K562 (cell line): ENCODE results near the gene ANO4. TPM values are rescaled to one million over a fixed set of nuclear protein-coding genes. Genes with fewer than 3 reads are reported as not detected.

Source experiments
- ATAC-seq: fragments of 200-7000 bp; cut with Tn5 transposase; 3 replicates; pipeline ENCODE4 v1.9.1; 2020; ENCODE audit warnings: moderate library complexity
- BruUV-seq: library from RNA; stranded (reverse); fragments of 400-500 nt; replicated peaks from 2 replicates; lab custom pipeline; 2021; lab: Mats Ljungman, UMichigan
- CTCF ChIA-PET: fragments of 300-600 bp; formaldehyde crosslinking; extraction: SDS; loops from one replicate; lab custom pipeline; 2021; ENCODE audit warnings: low intra/inter-chr PET ratio; lab: Yijun Ruan, JAX
- POLR2A ChIA-PET: fragments of 300-600, 350-650 bp; sonication (Branson Sonifier 250); formaldehyde crosslinking; extraction: SDS; loops from one replicate; lab custom pipeline; 2021; ENCODE audit warnings: antibody characterized with exemption, inconsistent platforms; lab: Yijun Ruan, JAX
- DNase-seq, 4 experiments: peaks; one replicate each; pipeline versions ENCODE4 v3.0.0 to v3.0.0-alpha.2; 2011 to 2018; ENCODE audit warnings: low spot score in 3 of 4, mixed read lengths in 3 of 4; ENCODE audit errors: extremely low read depth in 1 of 4
- FAIRE-seq: peaks from 2 replicates; lab custom pipeline; 2011; peaks lifted over from hg19 to GRCh38; lab: Jason Lieb, UNC
- H2AFZ ChIP-seq: 2 replicates; pipeline ENCODE4 v1.6.0; 2011; ENCODE audit warnings: low read depth, low read length, control low read depth, inconsistent platforms
- H3K27ac ChIP-seq: fragments of 200-600 bp; 3 replicates; pipeline ENCODE4 v1.8.0; 2011; ENCODE audit warnings: low read depth, mild to moderate bottlenecking, control low read depth, inconsistent platforms, low read length, moderate library complexity, mixed read lengths; ENCODE audit errors: extremely low read depth
- H3K27me3 ChIP-seq, 2 experiments: fragments of 300-600 bp in 1 of 2; 2 replicates in 1 of 2; 3 replicates in 1 of 2; pipeline versions ENCODE4 v1.6.0 to v1.8.0; 2011; ENCODE audit warnings: inconsistent platforms in 2 of 2, low read length in 2 of 2, mild to moderate bottlenecking in 1 of 2, mixed read lengths in 1 of 2, moderate library complexity in 1 of 2; ENCODE audit not compliant: control insufficient read depth in 2 of 2, insufficient read depth in 2 of 2
- H3K36me3 ChIP-seq: fragments of 300-600 bp; 3 replicates; pipeline ENCODE4 v1.8.0; 2011; ENCODE audit warnings: mild to moderate bottlenecking, low read length, inconsistent platforms; ENCODE audit not compliant: control insufficient read depth, insufficient read depth
- H3K4me1 ChIP-seq, 2 experiments: fragments of 200-600 bp in 1 of 2; replicated peaks in 1 of 2; 2 replicates in 1 of 2; 3 replicates in 1 of 2; pipeline versions ENCODE4 v1.5.1 to v1.8.0; 2011; ENCODE audit warnings: inconsistent platforms in 2 of 2, low read length in 2 of 2, mild to moderate bottlenecking in 1 of 2, mixed read lengths in 1 of 2, moderate library complexity in 1 of 2; ENCODE audit not compliant: control insufficient read depth in 2 of 2, insufficient read depth in 2 of 2
- H3K4me2 ChIP-seq: 2 replicates; pipeline ENCODE4 v1.6.1; 2011; ENCODE audit warnings: low read length, control low read depth, inconsistent platforms, mixed read lengths; ENCODE audit not compliant: insufficient read depth
- H3K4me3 ChIP-seq: fragments of 200-600 bp; sonication (generic), shearing (Covaris generic); 2 replicates; pipeline ENCODE4 v1.5.1; 2016; ENCODE audit warnings: control low read depth, inconsistent platforms
- H3K79me2 ChIP-seq: fragments of 200-600 bp; 3 replicates; pipeline ENCODE4 v1.8.0; 2011; ENCODE audit warnings: low read length, inconsistent platforms; ENCODE audit not compliant: control insufficient read depth, insufficient read depth
- H3K9ac ChIP-seq, 2 experiments: 2 replicates each; pipeline versions ENCODE4 v1.6.0 to v1.6.1; 2011; ENCODE audit warnings: low read depth in 2 of 2, low read length in 2 of 2, control low read depth in 1 of 2, inconsistent platforms in 1 of 2, mild to moderate bottlenecking in 1 of 2, mixed read lengths in 1 of 2; ENCODE audit not compliant: insufficient read depth in 1 of 2
- H3K9me1 ChIP-seq: one replicate; pipeline ENCODE4 v1.6.0; 2011; ENCODE audit warnings: inconsistent platforms, mild to moderate bottlenecking, low read length, moderate library complexity; ENCODE audit not compliant: control insufficient read depth, insufficient read depth
- H3K9me3 ChIP-seq: replicated peaks from 2 replicates; pipeline ENCODE4 v1.5.1; 2011; ENCODE audit warnings: low read depth, low read length, inconsistent platforms; ENCODE audit not compliant: control insufficient read depth, insufficient read depth
- H4K20me1 ChIP-seq: replicated peaks from 2 replicates; pipeline ENCODE4 v1.6.1; 2011; ENCODE audit warnings: low read length, inconsistent platforms, mixed read lengths; ENCODE audit not compliant: control insufficient read depth, insufficient read depth
- ATF1 ChIP-seq, 2 experiments: fragments of 450-650 bp in 1 of 2; IDR thresholded peaks; 2 replicates each; pipeline ENCODE4 v1.6.1; 2016; ENCODE audit warnings: missing compliant biosample characterization in 1 of 2, missing genetic modification characterization in 1 of 2
- BRD9 ChIP-seq: fragments of 450-650 bp; IDR thresholded peaks from 2 replicates; pipeline ENCODE4 v1.6.1; 2018; ENCODE audit warnings: low read depth; ENCODE audit not compliant: partially characterized antibody
- CBFA2T2 ChIP-seq: fragments of 450-650 bp; conservative IDR thresholded peaks from 2 replicates; pipeline ENCODE4 v1.6.1; 2017; ENCODE audit warnings: mild to moderate bottlenecking
- CBX8 ChIP-seq: fragments of 200-600 bp; sonication (generic); IDR thresholded peaks from 2 replicates; pipeline ENCODE4 v1.6.1; 2012; ENCODE audit warnings: borderline replicate concordance, mixed run types, low read depth, mild to moderate bottlenecking, moderate library complexity, mixed read lengths, low read length, control low read depth, inconsistent platforms; ENCODE audit not compliant: poor library complexity, severe bottlenecking; ENCODE audit errors: extremely low read depth
- DIDO1 ChIP-seq: fragments of 450-650 bp; IDR thresholded peaks from 2 replicates; pipeline ENCODE4 v1.6.1; 2016; ENCODE audit warnings: low read depth, missing biosample characterization, missing genetic modification characterization
- HCFC1 ChIP-seq: IDR thresholded peaks from 2 replicates; pipeline ENCODE4 v1.6.1; 2012; ENCODE audit warnings: low read depth, low read length, improper control_type of control experiment
- L3MBTL2 ChIP-seq: fragments of 450-650 bp; IDR thresholded peaks from 2 replicates; pipeline ENCODE4 v1.6.1; 2016; ENCODE audit warnings: mild to moderate bottlenecking, moderate library complexity
- MAFG ChIP-seq: fragments of 450-650 bp; conservative IDR thresholded peaks from 2 replicates; pipeline ENCODE4 v1.6.1; 2016; ENCODE audit warnings: missing genetic modification characterization, missing compliant biosample characterization
- MAFK ChIP-seq: IDR thresholded peaks from 2 replicates; pipeline ENCODE4 v1.6.1; 2011; ENCODE audit warnings: low read length, improper control_type of control experiment
- NCOA4 ChIP-seq: fragments of 450-650 bp; IDR thresholded peaks from 2 replicates; pipeline ENCODE4 v1.6.1; 2018; ENCODE audit warnings: mild to moderate bottlenecking; ENCODE audit not compliant: partially characterized antibody
- TCF7L2 ChIP-seq: fragments of 150-350 bp; IDR thresholded peaks from 2 replicates; pipeline ENCODE4 v1.6.1; 2016; ENCODE audit warnings: low read depth, mild to moderate bottlenecking, low read length, moderate library complexity
- THRAP3 ChIP-seq: fragments of 450-650 bp; IDR thresholded peaks from 2 replicates; pipeline ENCODE4 v1.6.1; 2016; ENCODE audit warnings: mild to moderate bottlenecking, inconsistent platforms, borderline replicate concordance
- ZNF184 ChIP-seq: sonication (generic); formaldehyde crosslinking; IDR thresholded peaks from 2 replicates; pipeline ENCODE4 v1.5.0; 2020; ENCODE audit warnings: missing genetic modification reagents
- ZNF408 ChIP-seq: fragments of 250-450 bp; sonication (Bioruptor Pico); IDR thresholded peaks from 2 replicates; pipeline ENCODE4 v1.4.0; 2020; ENCODE audit warnings: low read depth, mild to moderate bottlenecking, moderate library complexity
- WGBS: fragments of 100-300 bp; shearing (Covaris generic); methylation state at CpG from one replicate; pipeline ENCODE4 v1.1.6; 2016; ENCODE audit warnings: low coverage, mixed read lengths; ENCODE audit not compliant: insufficient coverage; ENCODE audit errors: missing lambda C conversion rate; 5-methylcytosine and 5-hydroxymethylcytosine counted together
- in situ Hi-C: fragments of 300-500 bp; cut with MboI; formaldehyde crosslinking; loops from 4 replicates; pipeline ENCODE4 v1.15.0; 2018; ENCODE audit warnings: inconsistent platforms, mixed read lengths
- intact Hi-C: fragments of 100-400 bp; cut with micrococcal nuclease; formaldehyde crosslinking; loops from 2 replicates; pipeline ENCODE4 v1.14.2; 2022
- polyA plus RNA-seq, 8 experiments: library from polyadenylated mRNA; depleted of rRNA in 4 of 8; stranded (reverse) in 5 of 8; unstranded in 3 of 8; fragments of >200 nt; fragmentation: Nextera tagmentation in 2 of 8; fragmentation: Illumina TruSeq in 1 of 8; extraction: Ambion mirVana in 2 of 8; extraction: Trizol in 1 of 8; gene quantifications; 2 replicates each; pipeline versions ENCODE4 v1.2.1 to v1.2.3, GENCODE V29; 2011 to 2014; ENCODE audit warnings: inconsistent platforms in 1 of 8, missing spikeins in 1 of 8
- total RNA-seq, 7 experiments: library from RNA; depleted of rRNA in 6 of 7; stranded (reverse); fragments of >200 nt in 6 of 7; fragmentation: Illumina TruSeq in 2 of 7; extraction: Trizol in 2 of 7; gene quantifications; 2 replicates each; pipeline versions ENCODE4 v1.2.1 to v1.2.3, GENCODE V29; 2011 to 2021; ENCODE audit warnings: low replicate concordance in 1 of 7
- TF ChIP-seq, protein P1 (sequence below): sonication (generic); formaldehyde crosslinking; IDR thresholded peaks from 2 replicates; pipeline ENCODE4 v1.8.0; 2022; ENCODE audit warnings: mild to moderate bottlenecking, missing genetic modification reagents
- TF ChIP-seq, protein P2 (sequence below), 2 experiments: fragments of 450-650 bp; conservative IDR thresholded peaks; 2 replicates each; pipeline ENCODE4 v1.6.1; 2017; ENCODE audit warnings: mild to moderate bottlenecking in 2 of 2, moderate library complexity in 2 of 2
- TF ChIP-seq, protein P3 (sequence below): fragments of 450-650 bp; formaldehyde crosslinking; conservative IDR thresholded peaks from 2 replicates; pipeline ENCODE4 v1.4.0; 2022; ENCODE audit warnings: mild to moderate bottlenecking, missing genetic modification characterization

ANO4 gene
- total and polyA plus RNA-seq, 9 of the 15 experiments (the other 6 are each of a cell fraction or from before 2014, with no cell fraction given) = not detected

DNA sequence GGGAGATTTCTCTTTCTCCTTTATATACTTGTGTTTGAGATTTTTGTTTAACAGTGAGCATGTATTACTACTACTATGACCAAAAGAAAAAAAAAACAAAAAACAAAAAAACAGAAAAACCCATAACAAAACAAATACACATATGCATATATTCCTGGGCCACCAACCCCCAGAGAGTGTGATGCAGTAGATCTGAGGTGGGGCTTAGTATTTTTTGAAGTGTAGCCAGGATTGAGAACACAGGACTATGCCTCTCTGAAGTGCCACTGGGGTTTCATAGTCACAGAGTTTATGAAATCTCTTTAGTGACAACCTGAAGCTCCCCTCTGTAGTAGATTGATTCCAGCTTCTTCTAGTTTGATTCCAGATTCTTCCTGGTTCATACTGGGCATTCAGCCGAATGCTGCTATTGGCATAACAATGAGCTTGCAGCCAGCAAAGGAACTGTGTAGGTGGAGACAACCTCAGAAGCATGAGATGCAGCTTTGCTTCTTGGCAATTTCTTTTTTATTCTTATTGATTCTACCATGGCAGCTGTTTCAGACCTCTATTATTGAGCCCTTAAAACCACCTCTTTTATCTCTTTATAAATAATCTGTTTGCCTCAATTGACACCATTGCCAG is 15.5 kb upstream of the ANO4 start (continued):
- no peak for TF ChIP-seq ZNF408 (CRISPR knock-in tag)
- no peak for TF ChIP-seq DIDO1 (tag)
- TF ChIP-seq ATF1 (CRISPR knock-in tag; IDR thresholded peaks at IDR 0.05) = no peak
- TF ChIP-seq ATF1 (tag; IDR thresholded peaks at IDR 0.05) = no peak
- TF ChIP-seq, protein P1, sequence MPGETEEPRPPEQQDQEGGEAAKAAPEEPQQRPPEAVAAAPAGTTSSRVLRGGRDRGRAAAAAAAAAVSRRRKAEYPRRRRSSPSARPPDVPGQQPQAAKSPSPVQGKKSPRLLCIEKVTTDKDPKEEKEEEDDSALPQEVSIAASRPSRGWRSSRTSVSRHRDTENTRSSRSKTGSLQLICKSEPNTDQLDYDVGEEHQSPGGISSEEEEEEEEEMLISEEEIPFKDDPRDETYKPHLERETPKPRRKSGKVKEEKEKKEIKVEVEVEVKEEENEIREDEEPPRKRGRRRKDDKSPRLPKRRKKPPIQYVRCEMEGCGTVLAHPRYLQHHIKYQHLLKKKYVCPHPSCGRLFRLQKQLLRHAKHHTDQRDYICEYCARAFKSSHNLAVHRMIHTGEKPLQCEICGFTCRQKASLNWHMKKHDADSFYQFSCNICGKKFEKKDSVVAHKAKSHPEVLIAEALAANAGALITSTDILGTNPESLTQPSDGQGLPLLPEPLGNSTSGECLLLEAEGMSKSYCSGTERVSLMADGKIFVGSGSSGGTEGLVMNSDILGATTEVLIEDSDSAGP = no peak
- TF ChIP-seq, protein P2, sequence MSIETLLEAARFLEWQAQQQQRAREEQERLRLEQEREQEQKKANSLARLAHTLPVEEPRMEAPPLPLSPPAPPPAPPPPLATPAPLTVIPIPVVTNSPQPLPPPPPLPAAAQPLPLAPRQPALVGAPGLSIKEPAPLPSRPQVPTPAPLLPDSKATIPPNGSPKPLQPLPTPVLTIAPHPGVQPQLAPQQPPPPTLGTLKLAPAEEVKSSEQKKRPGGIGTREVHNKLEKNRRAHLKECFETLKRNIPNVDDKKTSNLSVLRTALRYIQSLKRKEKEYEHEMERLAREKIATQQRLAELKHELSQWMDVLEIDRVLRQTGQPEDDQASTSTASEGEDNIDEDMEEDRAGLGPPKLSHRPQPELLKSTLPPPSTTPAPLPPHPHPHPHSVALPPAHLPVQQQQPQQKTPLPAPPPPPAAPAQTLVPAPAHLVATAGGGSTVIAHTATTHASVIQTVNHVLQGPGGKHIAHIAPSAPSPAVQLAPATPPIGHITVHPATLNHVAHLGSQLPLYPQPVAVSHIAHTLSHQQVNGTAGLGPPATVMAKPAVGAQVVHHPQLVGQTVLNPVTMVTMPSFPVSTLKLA (conservative IDR thresholded peaks at IDR 0.05) = no peak
- no peak for TF ChIP-seq ZNF184 (CRISPR knock-in tag)
- TF ChIP-seq THRAP3 = no peak

DNA sequence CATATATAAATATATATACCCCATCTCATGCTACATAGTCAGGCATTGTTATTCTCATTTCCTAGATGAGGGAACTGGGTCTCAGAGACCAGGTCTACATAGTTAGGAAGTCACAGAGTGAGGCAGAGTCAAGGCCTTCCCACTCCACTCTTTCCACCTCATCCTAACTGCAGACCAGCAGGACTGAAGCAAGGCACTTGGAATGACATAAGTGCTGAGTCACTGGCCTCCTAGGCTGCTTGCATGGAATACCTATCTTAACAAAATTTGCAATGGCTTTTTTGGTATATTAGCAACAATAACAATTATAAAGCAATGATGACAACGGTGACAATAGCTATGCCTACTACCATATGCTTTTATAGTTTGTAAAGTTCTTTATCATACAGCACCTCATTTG is 5.4 kb upstream of the ANO4 start:
- H3K9me3 ChIP-seq = no peaks in the 10 kb centered on the region
- H3K27ac ChIP-seq = no peak overlapping the region
- H2AFZ ChIP-seq = no peak overlapping the region
- 0% methylated on average over 1 of the region's 1 CpG for WGBS
- DNase-seq (no peak), ATAC-seq (no peak), FAIRE-seq (no peak)
- no peak overlapping the region for H3K9ac ChIP-seq
- H4K20me1 ChIP-seq = no peaks in the 10 kb centered on the region
- H3K4me3 ChIP-seq = no peak overlapping the region
- no TSS peak for BruUV-seq
- H3K27me3 ChIP-seq = no peaks in the 10 kb centered on the region
- no peaks in the 10 kb centered on the region for H3K4me1 ChIP-seq
- POLR2A ChIA-PET = interaction anchor here (0.7 kb wide), 1 partner anchor 269 kb away, joined by 4 read pairs; no protein-coding TSS in a partner anchor
- intact Hi-C loops = no loop called here
- H3K36me3 ChIP-seq = no peaks in the 10 kb centered on the region
- CTCF ChIA-PET = no interaction called here
- H3K4me2 ChIP-seq = no peak overlapping the region
- H3K9me1 ChIP-seq = no peaks in the 10 kb centered on the region
- in situ Hi-C loops = no loop called here
- no peaks in the 10 kb centered on the region for H3K79me2 ChIP-seq
- TF ChIP-seq, protein P3, sequence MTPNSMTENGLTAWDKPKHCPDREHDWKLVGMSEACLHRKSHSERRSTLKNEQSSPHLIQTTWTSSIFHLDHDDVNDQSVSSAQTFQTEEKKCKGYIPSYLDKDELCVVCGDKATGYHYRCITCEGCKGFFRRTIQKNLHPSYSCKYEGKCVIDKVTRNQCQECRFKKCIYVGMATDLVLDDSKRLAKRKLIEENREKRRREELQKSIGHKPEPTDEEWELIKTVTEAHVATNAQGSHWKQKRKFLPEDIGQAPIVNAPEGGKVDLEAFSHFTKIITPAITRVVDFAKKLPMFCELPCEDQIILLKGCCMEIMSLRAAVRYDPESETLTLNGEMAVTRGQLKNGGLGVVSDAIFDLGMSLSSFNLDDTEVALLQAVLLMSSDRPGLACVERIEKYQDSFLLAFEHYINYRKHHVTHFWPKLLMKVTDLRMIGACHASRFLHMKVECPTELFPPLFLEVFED (CRISPR knock-in tag) = no peak
- peak; percentile 58 for TF ChIP-seq MAFG (tag)
- no peak for TF ChIP-seq NCOA4
- TF ChIP-seq BRD9 = no peak
- no peak for TF ChIP-seq CBFA2T2
- TF ChIP-seq MAFK = peak; percentile 19; the same call in 1 of the 2 replicates
- TF ChIP-seq TCF7L2 = no peak
- TF ChIP-seq L3MBTL2 = no peak
- no peak for TF ChIP-seq CBX8
- TF ChIP-seq HCFC1 = no peak
